Measurements from ENCODE around the gene BANP. TPM values are rescaled to one million over a fixed set of nuclear protein-coding genes. Genes with fewer than 3 reads are reported as not detected.

The BANP gene
- total RNA-seq, 2 donors from 2014 or later, result 46.4 to 85.9 TPM

Other genes with a start within 250 kb of the BANP start
- 100 to 1,000 TPM in 1 of 2 donors, 10 to 100 TPM in 1; 57.8 to 110 TPM for gene KLHDC4, start 185.4 kb upstream of the BANP start, total RNA-seq
- 100 to 1,000 TPM; 130 to 233 TPM for gene SLC7A5, start 81.9 kb upstream of the BANP start, total RNA-seq
- gene CA5A, start 14.9 kb upstream of the BANP start, total RNA-seq, result not detected

Measured in activated T-helper 17 cell treated with anti-CD3 and anti-CD28 coated beads, Interleukin-2, amount 50 U/mL, for 72 hours (primary cell).